BJ (cell line): ENCODE results near the gene GAB2. TPM values are rescaled to one million over a fixed set of nuclear protein-coding genes. Genes with fewer than 3 reads are reported as not detected.

Experiments used
- CTCF ChIA-PET: fragments of 350-600 bp; formaldehyde crosslinking; extraction: SDS; loops from one replicate; lab custom pipeline; 2021; ENCODE audit warnings: antibody characterized with exemption, inconsistent platforms; lab: Yijun Ruan, JAX
- POLR2A ChIA-PET: fragments of 300-600 bp; sonication (Branson Sonifier 250); formaldehyde crosslinking; extraction: SDS; loops from one replicate; lab custom pipeline; 2021; ENCODE audit warnings: antibody characterized with exemption; lab: Charles Lee
- DNase-seq: peaks from one replicate; pipeline ENCODE4 v3.0.0-alpha.2; 2011; ENCODE audit warnings: low read depth
- H3K27me3 ChIP-seq: 2 replicates; pipeline ENCODE4 v1.6.0; 2011; ENCODE audit warnings: low read length; ENCODE audit not compliant: control insufficient read depth, insufficient read depth
- H3K36me3 ChIP-seq: 2 replicates; pipeline ENCODE4 v1.5.1; 2011; ENCODE audit warnings: low read length; ENCODE audit not compliant: control insufficient read depth, insufficient read depth
- H3K4me3 ChIP-seq: 2 replicates; pipeline ENCODE4 v1.5.1; 2011; ENCODE audit warnings: low read depth, mild to moderate bottlenecking, control low read depth, low read length
- polyA plus RNA-seq: library from polyadenylated mRNA; depleted of rRNA; stranded (reverse); fragments of >200 nt; gene quantifications from 2 replicates; pipeline ENCODE4 v1.2.3, GENCODE V29; 2011
- TF ChIP-seq, protein P1 (sequence below): IDR thresholded peaks from 2 replicates; pipeline ENCODE4 v1.5.1; 2011; ENCODE audit warnings: low read depth, mild to moderate bottlenecking, control low read depth, inconsistent platforms, low read length, moderate library complexity; ENCODE audit not compliant: insufficient read depth

GAB2 gene
- polyA plus RNA-seq, 1 experiment: 12.2 TPM

DNA sequence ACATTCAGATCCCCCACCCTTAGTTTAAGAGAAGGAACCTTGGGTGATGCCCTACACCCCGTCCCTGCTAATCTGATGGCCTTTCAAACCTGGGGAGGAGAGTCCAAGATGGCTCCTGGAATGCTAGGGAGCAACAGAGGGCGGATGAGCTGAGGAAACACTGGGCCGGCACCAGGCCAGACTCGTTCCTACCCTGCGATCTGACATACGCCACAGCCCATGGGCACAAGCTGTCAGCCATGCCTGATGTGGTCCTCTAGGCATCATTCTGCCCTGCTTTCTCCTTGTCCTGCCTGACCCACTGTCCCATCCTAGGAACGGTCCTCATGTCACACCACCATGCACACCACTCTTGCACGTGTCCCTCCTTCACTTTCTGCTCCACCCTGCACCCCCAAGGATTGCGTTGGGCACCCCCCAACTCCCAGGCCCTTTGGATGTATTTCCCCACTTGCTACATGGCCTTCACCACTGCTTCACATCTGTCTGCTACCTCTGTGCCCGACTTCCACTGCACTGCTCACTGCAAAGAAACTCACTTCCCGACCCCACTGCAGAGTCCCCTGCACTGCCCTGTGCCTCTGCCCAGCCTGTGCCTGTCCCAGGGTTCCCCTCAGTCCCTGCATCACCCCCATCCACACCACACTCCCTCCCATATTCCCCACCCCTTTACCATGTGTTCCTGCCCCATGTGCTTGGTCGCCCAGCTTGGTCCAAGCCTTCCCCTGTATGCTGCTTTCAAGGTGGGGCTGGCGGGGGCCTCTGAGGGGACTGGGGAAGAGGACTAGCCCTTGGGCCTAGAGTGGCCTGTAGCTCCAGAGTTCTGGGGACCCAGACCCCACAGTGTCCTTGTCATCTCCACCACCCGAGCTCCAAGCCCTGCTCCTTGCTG is 199.7 kb downstream of the GAB2 start:
- CTCF ChIA-PET: interaction anchor here (2.1 kb wide), 1 partner anchor 10 kb away, joined by 9 read pairs; no protein-coding TSS in a partner anchor
- DNase-seq: no peak

DNA sequence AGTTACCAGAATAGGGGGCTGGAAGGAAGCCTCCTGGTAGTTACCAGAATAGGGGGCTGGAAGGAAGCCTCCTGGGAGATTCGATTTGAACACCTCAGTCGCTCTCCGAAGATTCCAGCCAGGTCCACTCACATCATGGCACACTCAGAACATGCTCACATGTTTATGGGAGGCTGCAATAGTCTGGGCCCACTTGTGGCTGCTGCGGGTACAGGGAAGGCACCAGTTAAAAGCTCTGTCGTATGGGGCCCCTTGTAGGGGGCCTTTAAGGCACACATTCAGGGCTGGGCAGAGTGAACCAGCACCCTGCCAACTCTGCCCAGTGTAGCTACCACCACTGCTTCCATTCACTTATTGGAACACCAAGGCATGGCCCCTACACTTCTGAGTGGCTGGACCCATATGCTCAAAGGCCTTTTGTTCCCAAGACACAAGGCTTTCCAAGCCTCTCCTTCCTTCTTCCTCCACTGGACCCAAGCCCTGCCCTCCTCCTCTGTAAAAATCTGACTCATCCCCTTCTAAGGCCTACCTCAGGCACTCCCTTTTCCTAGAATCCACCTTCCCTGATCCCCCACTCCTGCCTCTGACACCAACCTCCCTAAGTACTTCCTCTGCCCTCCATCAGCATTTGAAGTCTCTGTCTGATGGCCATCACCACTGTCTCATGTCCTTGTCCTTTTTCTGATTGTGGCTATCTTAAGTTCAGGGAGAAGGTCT is 200.9 kb downstream of the GAB2 start:
- Histone ChIP-seq H3K4me3 (no peak overlapping the region), H3K36me3 (peaks cover 22% of the 10 kb centered on the region), H3K27me3 (no peaks in the 10 kb centered on the region)
- TF ChIP-seq, protein P1, sequence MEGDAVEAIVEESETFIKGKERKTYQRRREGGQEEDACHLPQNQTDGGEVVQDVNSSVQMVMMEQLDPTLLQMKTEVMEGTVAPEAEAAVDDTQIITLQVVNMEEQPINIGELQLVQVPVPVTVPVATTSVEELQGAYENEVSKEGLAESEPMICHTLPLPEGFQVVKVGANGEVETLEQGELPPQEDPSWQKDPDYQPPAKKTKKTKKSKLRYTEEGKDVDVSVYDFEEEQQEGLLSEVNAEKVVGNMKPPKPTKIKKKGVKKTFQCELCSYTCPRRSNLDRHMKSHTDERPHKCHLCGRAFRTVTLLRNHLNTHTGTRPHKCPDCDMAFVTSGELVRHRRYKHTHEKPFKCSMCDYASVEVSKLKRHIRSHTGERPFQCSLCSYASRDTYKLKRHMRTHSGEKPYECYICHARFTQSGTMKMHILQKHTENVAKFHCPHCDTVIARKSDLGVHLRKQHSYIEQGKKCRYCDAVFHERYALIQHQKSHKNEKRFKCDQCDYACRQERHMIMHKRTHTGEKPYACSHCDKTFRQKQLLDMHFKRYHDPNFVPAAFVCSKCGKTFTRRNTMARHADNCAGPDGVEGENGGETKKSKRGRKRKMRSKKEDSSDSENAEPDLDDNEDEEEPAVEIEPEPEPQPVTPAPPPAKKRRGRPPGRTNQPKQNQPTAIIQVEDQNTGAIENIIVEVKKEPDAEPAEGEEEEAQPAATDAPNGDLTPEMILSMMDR: no peak
- ChIA-PET POLR2A (no interaction called here), CTCF (interaction anchor here (1.6 kb wide), 1 partner anchor 12 kb away, joined by 3 read pairs; no protein-coding TSS in a partner anchor)
- DNase-seq: no peak

More for the DNA sequence above, 199.7 kb downstream of the GAB2 start:
- Histone ChIP-seq H3K4me3 (no peak overlapping the region), H3K27me3 (no peaks in the 10 kb centered on the region), H3K36me3 (peaks cover 23% of the 10 kb centered on the region)
- POLR2A ChIA-PET: no interaction called here
- TF ChIP-seq, protein P1: no peak

DNA sequence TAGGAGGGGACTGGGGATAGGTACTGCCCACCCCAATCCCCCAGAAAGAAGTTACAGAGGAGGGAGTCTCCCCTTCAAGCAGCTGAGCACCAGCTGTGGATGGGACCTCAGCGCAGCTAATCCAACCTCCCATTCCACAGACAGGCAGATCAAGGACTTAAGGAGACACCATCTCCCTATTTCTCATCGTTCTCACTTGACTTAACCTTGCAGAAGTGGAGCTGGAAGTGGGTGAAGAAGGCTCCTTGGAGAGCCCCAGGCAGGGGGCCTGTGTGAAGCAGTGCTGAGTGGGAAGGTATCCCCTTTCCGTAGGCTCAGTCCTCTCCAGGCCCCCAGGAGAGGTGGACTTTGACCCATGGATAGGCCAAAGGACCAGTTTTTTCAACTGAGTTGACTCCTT is 201.6 kb downstream of the GAB2 start:
- DNase-seq: no peak

DNA sequence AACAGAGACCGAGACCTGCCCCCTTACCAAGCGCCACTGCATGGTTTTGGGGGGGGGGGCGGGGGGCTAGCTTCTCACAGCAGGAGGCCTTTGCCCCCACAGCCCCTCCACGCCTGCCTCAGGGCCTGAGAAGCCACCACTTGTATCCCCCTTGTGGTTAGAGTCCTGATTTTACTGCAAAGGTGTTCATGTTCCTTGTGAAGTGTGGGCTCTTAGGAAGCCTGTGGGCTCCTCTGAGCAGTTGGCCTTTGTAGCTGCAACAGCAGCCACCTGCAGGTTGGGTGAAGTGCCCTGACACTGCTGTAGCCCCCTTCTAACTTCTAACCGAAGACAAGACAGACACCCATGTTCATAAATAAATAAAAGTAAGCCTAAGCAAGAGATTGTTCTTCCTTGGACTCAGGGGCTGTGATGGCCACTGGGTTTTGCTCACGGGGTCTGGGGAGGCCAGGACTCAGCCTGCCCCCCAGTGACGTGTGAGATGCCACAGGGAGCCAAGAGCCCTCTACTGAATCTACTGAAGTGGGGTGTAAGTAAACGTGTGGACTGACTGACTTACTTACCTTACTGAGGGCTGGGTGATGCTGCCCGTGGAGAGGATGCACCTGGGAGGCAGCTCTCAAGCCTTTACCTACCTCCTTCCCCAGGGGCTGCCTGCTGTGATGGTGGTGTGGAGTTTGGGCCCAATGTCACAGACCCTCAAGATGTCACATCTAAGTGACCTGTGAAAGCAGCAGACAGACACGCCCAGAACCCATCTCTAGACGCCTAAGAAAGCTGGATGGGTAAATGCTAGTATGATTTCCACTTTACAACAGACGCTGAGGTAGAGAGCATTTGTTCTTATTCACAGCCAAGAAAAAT is 203.1 kb downstream of the GAB2 start:
- CTCF ChIA-PET: interaction anchor here (1.6 kb wide), 1 partner anchor 14 kb away, joined by 3 read pairs; no protein-coding TSS in a partner anchor

More for the DNA sequence above, 201.6 kb downstream of the GAB2 start:
- TF ChIP-seq, protein P1: no peak
- Histone ChIP-seq H3K4me3 (no peak overlapping the region), H3K27me3 (no peaks in the 10 kb centered on the region), H3K36me3 (peaks cover 22% of the 10 kb centered on the region)
- CTCF ChIA-PET: interaction anchor here (1.6 kb wide), 1 partner anchor 13 kb away, joined by 3 read pairs; no protein-coding TSS in a partner anchor
- POLR2A ChIA-PET: no interaction called here

More for the DNA sequence above, 203.1 kb downstream of the GAB2 start:
- TF ChIP-seq, protein P1: no peak
- H3K27me3 ChIP-seq: no peaks in the 10 kb centered on the region
- no peak overlapping the region for H3K4me3 ChIP-seq
- POLR2A ChIA-PET: no interaction called here
- peaks cover 25% of the 10 kb centered on the region for H3K36me3 ChIP-seq
- DNase-seq: no peak
